ENCODE results near the gene HSPA2. TPM values are rescaled to one million over a fixed set of nuclear protein-coding genes. Genes with fewer than 3 reads are reported as not detected.

The HSPA2 gene
- total and polyA plus RNA-seq, 2 experiments from 2014 or later: 0.93 to 2.9 TPM

DNA sequence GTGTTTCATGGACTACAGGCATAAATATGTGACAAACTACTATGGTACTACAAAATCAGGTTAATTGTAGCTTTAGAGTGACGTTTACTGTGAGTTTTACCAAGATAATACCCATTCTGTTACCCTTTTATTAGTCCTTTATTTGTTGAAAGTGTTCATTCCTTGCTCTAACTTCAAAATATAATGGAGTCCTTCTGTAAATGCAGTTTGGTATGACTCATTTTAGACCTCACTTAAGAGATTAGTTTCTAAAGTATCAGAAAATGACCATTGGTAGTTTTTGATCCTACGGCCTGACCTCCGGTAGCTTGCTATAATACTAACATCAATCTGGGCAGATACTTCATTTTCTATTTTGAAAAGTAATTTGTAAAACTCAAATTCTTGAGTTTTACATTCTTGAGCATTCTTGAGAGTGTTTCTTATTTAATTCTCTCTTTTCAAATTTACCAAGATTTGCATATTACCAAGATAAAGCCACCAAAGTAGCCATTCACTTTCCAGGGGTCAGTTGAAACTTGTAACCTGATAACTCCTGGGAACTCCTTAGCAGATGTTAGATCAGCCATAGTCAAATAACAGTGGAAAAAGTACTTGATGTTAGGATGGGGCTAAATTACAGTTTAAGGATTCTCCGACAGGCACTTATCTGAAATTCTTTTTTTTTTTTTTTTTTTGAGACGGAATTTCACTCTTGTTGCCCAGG lies 4.2 kb downstream of the HSPA2 start:
- no peaks in the 10 kb centered on the region for H3K4me1 ChIP-seq (ENCODE audit: insufficient read depth)
- H3K9me2 ChIP-seq (replicated peaks; ENCODE audit: insufficient read depth): no peaks in the 10 kb centered on the region
- H3K27ac ChIP-seq: no peak overlapping the region
- DNase-seq (ENCODE audit: low spot score): no peak
- H3K27me3 ChIP-seq: no peaks in the 10 kb centered on the region
- H3K36me3 ChIP-seq (replicated peaks; ENCODE audit: insufficient read depth, low read depth): no peaks in the 10 kb centered on the region
- no peak for TF ChIP-seq EZH2 (IDR thresholded peaks at IDR 0.05; ENCODE audit: borderline replicate concordance)
- WGBS (ENCODE audit: low lambda C conversion rate, missing lambda C conversion rate): 53% methylated on average over 5 of the region's 5 CpGs
- H3K4me2 ChIP-seq: no peak overlapping the region
- no peak overlapping the region for H2AFZ ChIP-seq
- no peaks in the 10 kb centered on the region for H4K20me1 ChIP-seq (ENCODE audit: insufficient read depth, poor library complexity, severe bottlenecking)
- no peak overlapping the region for H3K4me3 ChIP-seq
- no peaks in the 10 kb centered on the region for H3K9me3 ChIP-seq (ENCODE audit: low read depth)
- H3K79me2 ChIP-seq: no peaks in the 10 kb centered on the region

DNA sequence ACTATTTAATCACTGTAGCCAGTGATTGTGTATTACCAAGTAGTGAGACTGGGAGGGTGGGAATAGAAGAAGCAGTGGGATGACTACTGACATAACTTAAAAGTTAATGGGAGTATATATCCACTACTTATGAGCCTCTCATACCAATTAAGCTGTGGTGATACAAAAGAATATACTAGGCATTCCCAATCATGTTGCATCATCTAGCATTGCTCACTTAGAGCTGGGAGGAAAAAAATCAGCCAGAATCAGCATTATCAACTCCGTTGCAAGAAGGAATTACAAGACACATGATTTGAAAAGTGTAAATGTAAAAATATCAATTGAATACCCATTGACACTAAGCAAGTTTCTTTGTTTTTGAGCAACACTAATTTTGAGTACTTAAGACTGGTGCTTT lies 8.5 kb downstream of the HSPA2 start:
- 95% methylated on average over 1 of the region's 1 CpG for WGBS (ENCODE audit: low lambda C conversion rate, missing lambda C conversion rate)
- no peak for TF ChIP-seq EZH2phosphoT487 (IDR thresholded peaks at IDR 0.05; ENCODE audit: low read depth, severe bottlenecking, unreplicated experiment)
- no peak for TF ChIP-seq EZH2 (IDR thresholded peaks at IDR 0.05; ENCODE audit: borderline replicate concordance)
- TF ChIP-seq, protein P1, sequence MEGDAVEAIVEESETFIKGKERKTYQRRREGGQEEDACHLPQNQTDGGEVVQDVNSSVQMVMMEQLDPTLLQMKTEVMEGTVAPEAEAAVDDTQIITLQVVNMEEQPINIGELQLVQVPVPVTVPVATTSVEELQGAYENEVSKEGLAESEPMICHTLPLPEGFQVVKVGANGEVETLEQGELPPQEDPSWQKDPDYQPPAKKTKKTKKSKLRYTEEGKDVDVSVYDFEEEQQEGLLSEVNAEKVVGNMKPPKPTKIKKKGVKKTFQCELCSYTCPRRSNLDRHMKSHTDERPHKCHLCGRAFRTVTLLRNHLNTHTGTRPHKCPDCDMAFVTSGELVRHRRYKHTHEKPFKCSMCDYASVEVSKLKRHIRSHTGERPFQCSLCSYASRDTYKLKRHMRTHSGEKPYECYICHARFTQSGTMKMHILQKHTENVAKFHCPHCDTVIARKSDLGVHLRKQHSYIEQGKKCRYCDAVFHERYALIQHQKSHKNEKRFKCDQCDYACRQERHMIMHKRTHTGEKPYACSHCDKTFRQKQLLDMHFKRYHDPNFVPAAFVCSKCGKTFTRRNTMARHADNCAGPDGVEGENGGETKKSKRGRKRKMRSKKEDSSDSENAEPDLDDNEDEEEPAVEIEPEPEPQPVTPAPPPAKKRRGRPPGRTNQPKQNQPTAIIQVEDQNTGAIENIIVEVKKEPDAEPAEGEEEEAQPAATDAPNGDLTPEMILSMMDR (IDR thresholded peaks at IDR 0.05; ENCODE audit: poor library complexity): no peak
- H3K4me3 ChIP-seq: no peak overlapping the region
- no peaks in the 10 kb centered on the region for H3K27me3 ChIP-seq
- no peaks in the 10 kb centered on the region for H3K79me2 ChIP-seq
- H4K20me1 ChIP-seq (ENCODE audit: insufficient read depth, poor library complexity, severe bottlenecking): no peaks in the 10 kb centered on the region
- H3K4me2 ChIP-seq: no peak overlapping the region
- no peak overlapping the region for H2AFZ ChIP-seq
- H3K27ac ChIP-seq: no peak overlapping the region
- no peaks in the 10 kb centered on the region for H3K4me1 ChIP-seq (ENCODE audit: insufficient read depth)
- no peaks in the 10 kb centered on the region for H3K36me3 ChIP-seq (replicated peaks; ENCODE audit: insufficient read depth, low read depth)
- H3K9me3 ChIP-seq (ENCODE audit: low read depth): no peaks in the 10 kb centered on the region
- H3K9me2 ChIP-seq (replicated peaks; ENCODE audit: insufficient read depth): no peaks in the 10 kb centered on the region
- DNase-seq (ENCODE audit: low spot score): no peak

DNA sequence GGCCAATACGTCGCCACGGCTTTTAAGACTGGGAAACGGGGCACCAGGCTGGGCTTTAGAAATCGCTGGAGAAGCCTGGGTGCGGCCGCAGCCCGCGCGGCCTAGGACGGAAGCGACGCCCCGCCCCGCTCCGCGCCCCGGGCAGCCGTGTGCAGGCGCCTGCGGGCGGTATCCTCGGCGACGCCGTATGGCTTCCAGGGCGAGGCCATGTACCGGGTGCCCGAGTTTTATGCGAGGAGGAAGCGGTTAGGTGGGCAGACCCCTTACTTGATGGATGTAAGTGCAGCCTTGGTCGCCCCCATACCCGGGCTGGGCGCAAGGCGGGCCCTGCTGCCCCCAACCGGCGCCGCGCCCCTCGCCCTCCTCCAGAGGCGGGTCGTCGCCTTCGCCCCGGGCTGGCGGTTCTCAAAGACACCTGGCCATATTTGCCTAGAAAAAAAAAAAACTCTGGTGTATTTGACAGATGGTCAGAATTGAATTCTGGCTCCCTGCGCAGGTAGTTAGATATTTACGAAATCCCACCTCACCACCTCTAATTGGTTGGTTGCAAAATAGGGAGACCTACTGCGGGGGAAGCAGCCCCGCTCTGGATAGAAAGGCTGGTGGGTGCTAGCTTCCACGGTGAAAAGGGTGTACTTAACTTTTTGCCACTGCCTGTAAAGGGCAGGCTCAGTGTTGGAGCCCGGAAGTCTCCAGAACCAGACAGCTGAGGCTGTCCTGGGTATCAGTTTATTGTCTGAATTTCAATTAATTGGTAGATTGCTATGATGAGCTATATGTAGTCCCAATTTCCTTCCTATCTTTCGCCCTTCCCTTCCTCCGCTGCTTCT lies 9.5 kb downstream of the HSPA2 start, which contains the start of gene PPP1R36:
TSS of gene PPP1R36 (plus strand) at position 171 of the 830 bp plus-strand sequence. CDS start at position 208, 37 bp downstream.
- H4K20me1 ChIP-seq (ENCODE audit: insufficient read depth, poor library complexity, severe bottlenecking): no peaks in the 10 kb centered on the region
- H3K4me2 ChIP-seq: peak within 1 kb of the TSS; percentile 78
- peak within 1 kb of the TSS; percentile 6 for H2AFZ ChIP-seq
- H3K79me2 ChIP-seq: no peaks in the 10 kb centered on the region
- H3K9me2 ChIP-seq (replicated peaks; ENCODE audit: insufficient read depth): no peaks in the 10 kb centered on the region
- no peaks in the 10 kb centered on the region for H3K9me3 ChIP-seq (ENCODE audit: low read depth)
- no peak for TF ChIP-seq EZH2phosphoT487 (IDR thresholded peaks at IDR 0.05; ENCODE audit: low read depth, severe bottlenecking, unreplicated experiment)
- no peak within 1 kb of the TSS for H3K4me3 ChIP-seq
- no peak within 1 kb of the TSS for H3K27ac ChIP-seq
- no peaks in the 10 kb centered on the region for H3K36me3 ChIP-seq (replicated peaks; ENCODE audit: insufficient read depth, low read depth)
- no peaks in the 10 kb centered on the region for H3K27me3 ChIP-seq
- WGBS (ENCODE audit: low lambda C conversion rate, missing lambda C conversion rate): 61% methylated on average over 42 of the region's 54 CpGs
- H3K4me1 ChIP-seq (ENCODE audit: insufficient read depth): peaks cover 3% of the 10 kb centered on the region
- DNase-seq (ENCODE audit: low spot score): peak; percentile 45

DNA sequence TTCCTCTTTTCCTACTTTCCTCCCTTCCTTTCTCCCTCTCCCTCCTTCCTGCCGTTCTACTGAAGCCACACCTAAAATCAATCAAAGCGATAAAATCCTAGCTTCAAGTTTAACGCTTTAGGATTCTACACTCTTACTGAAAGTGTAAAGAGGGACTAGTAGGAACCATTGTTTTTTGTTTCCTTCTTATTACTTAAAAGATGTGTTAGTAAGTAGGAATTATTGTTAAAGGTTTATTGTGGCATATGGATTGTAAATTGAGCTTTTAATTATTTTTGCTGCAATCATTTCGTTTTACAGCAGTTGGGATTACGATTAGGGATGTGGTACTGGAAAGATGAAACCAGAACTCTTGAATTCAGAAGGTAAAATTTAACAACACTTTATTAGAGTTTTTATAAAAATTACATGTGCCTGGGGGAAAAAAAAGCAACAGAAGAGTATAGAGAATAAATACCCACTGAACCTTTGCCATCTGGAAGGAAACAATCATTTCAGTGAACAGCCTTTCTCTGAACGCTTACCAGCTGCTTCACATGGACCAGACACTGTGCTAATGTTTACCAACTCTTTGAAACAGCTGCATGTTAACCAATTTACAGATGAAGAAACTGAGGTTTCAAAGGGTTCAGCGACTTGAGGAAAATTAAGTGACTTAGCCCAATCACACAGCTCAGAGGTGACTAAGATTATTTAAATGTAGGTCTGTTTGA lies 10.2 kb downstream of the HSPA2 start:
- H3K79me2 ChIP-seq: no peaks in the 10 kb centered on the region
- peaks cover 4% of the 10 kb centered on the region for H3K4me1 ChIP-seq (ENCODE audit: insufficient read depth)
- H3K9me2 ChIP-seq (replicated peaks; ENCODE audit: insufficient read depth): no peaks in the 10 kb centered on the region
- H3K4me3 ChIP-seq: no peak overlapping the region
- TF ChIP-seq, protein P1 (IDR thresholded peaks at IDR 0.05; ENCODE audit: poor library complexity): no peak
- TF ChIP-seq EZH2phosphoT487 (IDR thresholded peaks at IDR 0.05; ENCODE audit: low read depth, severe bottlenecking, unreplicated experiment): no peak
- no peak overlapping the region for H3K4me2 ChIP-seq
- H4K20me1 ChIP-seq (ENCODE audit: insufficient read depth, poor library complexity, severe bottlenecking): no peaks in the 10 kb centered on the region
- no peaks in the 10 kb centered on the region for H3K27me3 ChIP-seq
- no peak overlapping the region for H3K27ac ChIP-seq
- 61% methylated on average over 7 of the region's 7 CpGs for WGBS (ENCODE audit: low lambda C conversion rate, missing lambda C conversion rate)
- no peaks in the 10 kb centered on the region for H3K9me3 ChIP-seq (ENCODE audit: low read depth)
- no peak for DNase-seq (ENCODE audit: low spot score)
- H3K36me3 ChIP-seq (replicated peaks; ENCODE audit: insufficient read depth, low read depth): no peaks in the 10 kb centered on the region
- H2AFZ ChIP-seq: no peak overlapping the region
